ENCODE measurements around the gene CDH13.

The CDH13 gene

DNA sequence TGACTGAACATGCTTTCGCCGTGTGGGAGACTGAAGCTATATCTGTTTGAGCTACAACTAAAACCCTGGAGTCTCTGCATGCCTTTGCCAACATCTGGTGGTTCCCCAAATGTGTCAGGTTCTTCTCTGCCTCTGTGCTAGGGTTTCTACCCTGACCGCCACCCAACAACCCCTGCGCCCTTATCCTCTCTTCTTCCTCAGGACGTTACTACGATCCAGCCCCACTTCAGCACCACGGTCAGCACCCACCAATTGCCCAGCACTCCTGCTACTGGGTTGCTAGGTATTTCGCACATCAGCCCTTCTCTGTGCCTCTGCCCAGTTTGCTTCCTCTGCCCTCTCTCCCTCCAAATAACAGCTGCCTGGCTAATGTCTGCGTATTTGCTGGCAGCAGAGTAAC lies 1074.7 kb downstream of the CDH13 start:
- Histone ChIP-seq H3K36me3 (ENCODE audit: control insufficient read depth, insufficient read depth, low read length, severe bottlenecking) (no peaks in the 10 kb centered on the region), H3K9ac (ENCODE audit: low read length) (no peak overlapping the region), H3K4me3 (ENCODE audit: low read length) (no peak overlapping the region), H3K27me3 (replicated peaks; ENCODE audit: control insufficient read depth, insufficient read depth, low read length) (no peaks in the 10 kb centered on the region), H3K9me3 (ENCODE audit: control insufficient read depth, low read length) (no peaks in the 10 kb centered on the region), H3K4me1 (ENCODE audit: control insufficient read depth, insufficient read depth, low read length) (no peaks in the 10 kb centered on the region)
- DNase-seq (ENCODE audit: low read depth): peak; percentile 44

DNA sequence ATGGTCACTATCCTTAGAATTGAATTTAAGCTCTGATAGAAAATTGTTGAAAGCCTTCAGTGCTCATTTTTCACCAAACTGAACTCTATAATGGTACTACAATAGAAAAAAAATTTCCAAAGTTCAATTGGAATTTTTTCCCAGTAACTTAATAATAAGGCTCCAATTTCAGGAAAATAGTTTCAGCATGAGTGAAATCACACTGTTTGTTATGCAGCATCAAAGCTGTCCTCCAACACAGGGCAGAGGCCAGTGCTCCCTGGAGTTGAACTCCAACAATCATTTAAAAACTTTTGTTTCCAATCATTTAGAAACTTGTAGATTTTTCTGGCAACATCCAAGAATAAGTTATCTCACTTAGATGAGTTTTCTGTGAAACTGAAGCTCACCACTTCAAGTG lies 1077.9 kb downstream of the CDH13 start:
- Histone ChIP-seq H3K4me3 (ENCODE audit: low read length) (no peak overlapping the region), H3K9ac (ENCODE audit: low read length) (no peak overlapping the region), H3K4me1 (ENCODE audit: control insufficient read depth, insufficient read depth, low read length) (no peaks in the 10 kb centered on the region), H3K9me3 (ENCODE audit: control insufficient read depth, low read length) (no peaks in the 10 kb centered on the region), H3K36me3 (ENCODE audit: control insufficient read depth, insufficient read depth, low read length, severe bottlenecking) (no peaks in the 10 kb centered on the region), H3K27me3 (replicated peaks; ENCODE audit: control insufficient read depth, insufficient read depth, low read length) (no peaks in the 10 kb centered on the region)
- DNase-seq (ENCODE audit: low read depth): peak; percentile 13

DNA sequence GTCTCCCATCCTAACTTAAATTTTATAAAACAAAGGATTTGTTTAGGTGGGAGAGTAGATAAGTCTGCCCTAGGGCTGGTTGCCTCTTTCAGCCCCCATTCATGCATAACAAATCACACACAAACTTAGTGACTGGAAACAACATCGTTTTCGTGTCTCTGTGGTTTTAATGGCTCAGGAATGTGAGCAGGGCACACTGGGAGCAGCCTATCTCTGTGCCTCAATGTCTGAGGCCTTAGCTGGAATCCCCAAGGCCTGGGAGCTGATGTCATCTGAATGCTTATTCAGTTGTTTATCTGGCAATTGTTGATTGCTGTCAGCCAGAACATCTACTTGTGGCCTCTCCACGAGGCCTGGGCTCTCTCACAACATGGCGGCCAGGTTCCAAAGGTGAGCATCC lies 1079.1 kb downstream of the CDH13 start:
- Histone ChIP-seq H3K36me3 (ENCODE audit: control insufficient read depth, insufficient read depth, low read length, severe bottlenecking) (no peaks in the 10 kb centered on the region), H3K9ac (ENCODE audit: low read length) (no peak overlapping the region)
- peak; percentile 35 for DNase-seq (ENCODE audit: low read depth)

DNA sequence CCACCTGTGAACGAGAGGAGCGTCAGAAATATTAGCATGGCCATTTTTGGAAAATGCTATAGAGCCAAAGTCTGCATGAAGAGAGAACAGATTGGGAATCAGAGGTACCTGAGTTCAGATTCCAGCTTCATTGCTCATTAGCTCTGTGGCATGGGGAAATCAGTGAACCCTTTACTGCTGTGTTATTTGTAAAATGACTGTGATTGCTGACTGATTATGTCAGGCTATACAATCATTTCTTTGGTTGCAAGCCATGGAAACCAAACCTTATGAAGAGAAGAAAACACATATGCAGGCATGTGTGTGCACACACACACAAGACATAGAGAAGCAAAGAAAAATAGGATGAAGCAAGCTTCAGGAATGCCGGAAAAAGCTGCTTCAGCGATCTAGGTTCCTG lies 1079.6 kb downstream of the CDH13 start:
- Histone ChIP-seq H3K4me1 (ENCODE audit: control insufficient read depth, insufficient read depth, low read length) (no peaks in the 10 kb centered on the region), H3K27me3 (replicated peaks; ENCODE audit: control insufficient read depth, insufficient read depth, low read length) (no peaks in the 10 kb centered on the region), H3K4me3 (ENCODE audit: low read length) (no peak overlapping the region), H3K36me3 (ENCODE audit: control insufficient read depth, insufficient read depth, low read length, severe bottlenecking) (no peaks in the 10 kb centered on the region), H3K9ac (ENCODE audit: low read length) (no peak overlapping the region), H3K9me3 (ENCODE audit: control insufficient read depth, low read length) (no peaks in the 10 kb centered on the region)
- peak; percentile 48 for DNase-seq (ENCODE audit: low read depth)

More for the DNA sequence above, 1079.1 kb downstream of the CDH13 start:
- no peaks in the 10 kb centered on the region for H3K27me3 ChIP-seq (replicated peaks; ENCODE audit: control insufficient read depth, insufficient read depth, low read length)
- H3K9me3 ChIP-seq (ENCODE audit: control insufficient read depth, low read length): no peaks in the 10 kb centered on the region
- no peak overlapping the region for H3K4me3 ChIP-seq (ENCODE audit: low read length)
- no peaks in the 10 kb centered on the region for H3K4me1 ChIP-seq (ENCODE audit: control insufficient read depth, insufficient read depth, low read length)

DNA sequence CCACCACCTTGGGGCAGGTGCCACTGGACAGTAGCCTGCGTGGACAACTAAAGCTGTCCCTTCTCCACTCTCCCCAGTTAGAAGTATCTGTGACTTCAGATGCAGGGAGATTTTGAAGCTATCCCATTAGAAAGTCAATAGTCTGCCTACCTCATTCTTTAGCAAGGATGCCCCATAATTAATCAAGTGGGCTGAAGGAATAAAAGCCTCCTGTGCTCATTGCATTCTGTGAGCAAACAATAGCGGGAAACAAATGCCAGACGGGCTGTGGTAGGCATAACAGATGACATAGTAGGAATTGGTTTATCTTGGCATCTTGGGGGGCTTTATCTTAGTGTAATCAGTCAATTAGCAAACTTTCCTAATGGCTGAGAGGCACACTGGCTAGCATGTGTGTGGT lies 1084.3 kb downstream of the CDH13 start:
- H3K4me3 ChIP-seq (ENCODE audit: low read length): no peak overlapping the region
- DNase-seq (ENCODE audit: low read depth): no peak
- no peak overlapping the region for H3K9ac ChIP-seq (ENCODE audit: low read length)
- no peaks in the 10 kb centered on the region for H3K4me1 ChIP-seq (ENCODE audit: control insufficient read depth, insufficient read depth, low read length)
- H3K9me3 ChIP-seq (ENCODE audit: control insufficient read depth, low read length): no peaks in the 10 kb centered on the region
- no peaks in the 10 kb centered on the region for H3K27me3 ChIP-seq (replicated peaks; ENCODE audit: control insufficient read depth, insufficient read depth, low read length)
- no peaks in the 10 kb centered on the region for H3K36me3 ChIP-seq (ENCODE audit: control insufficient read depth, insufficient read depth, low read length, severe bottlenecking)

DNA sequence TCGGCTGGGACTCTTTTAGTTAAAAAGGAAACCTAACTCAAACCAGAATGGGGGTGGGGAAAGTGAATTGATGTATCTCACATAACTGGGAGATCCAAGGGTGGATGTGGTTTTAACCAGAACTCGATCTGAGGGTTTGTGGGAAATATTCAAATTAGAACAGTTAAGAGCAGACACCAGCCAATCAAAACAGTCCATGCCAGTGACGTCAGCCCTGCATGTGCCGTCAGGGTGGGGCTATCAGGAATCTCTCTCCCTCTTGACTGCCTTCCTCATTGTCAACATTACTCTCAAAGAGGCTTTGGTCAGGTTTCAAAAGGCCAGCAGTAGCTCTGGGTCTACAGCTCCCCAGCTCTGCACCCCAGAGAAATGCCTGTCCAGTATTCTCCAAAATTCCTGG lies 1086.8 kb downstream of the CDH13 start:
- Histone ChIP-seq H3K9me3 (ENCODE audit: control insufficient read depth, low read length) (no peaks in the 10 kb centered on the region), H3K36me3 (ENCODE audit: control insufficient read depth, insufficient read depth, low read length, severe bottlenecking) (no peaks in the 10 kb centered on the region), H3K4me1 (ENCODE audit: control insufficient read depth, insufficient read depth, low read length) (no peaks in the 10 kb centered on the region), H3K9ac (ENCODE audit: low read length) (no peak overlapping the region), H3K4me3 (ENCODE audit: low read length) (no peak overlapping the region), H3K27me3 (replicated peaks; ENCODE audit: control insufficient read depth, insufficient read depth, low read length) (no peaks in the 10 kb centered on the region)
- DNase-seq (ENCODE audit: low read depth): no peak

DNA sequence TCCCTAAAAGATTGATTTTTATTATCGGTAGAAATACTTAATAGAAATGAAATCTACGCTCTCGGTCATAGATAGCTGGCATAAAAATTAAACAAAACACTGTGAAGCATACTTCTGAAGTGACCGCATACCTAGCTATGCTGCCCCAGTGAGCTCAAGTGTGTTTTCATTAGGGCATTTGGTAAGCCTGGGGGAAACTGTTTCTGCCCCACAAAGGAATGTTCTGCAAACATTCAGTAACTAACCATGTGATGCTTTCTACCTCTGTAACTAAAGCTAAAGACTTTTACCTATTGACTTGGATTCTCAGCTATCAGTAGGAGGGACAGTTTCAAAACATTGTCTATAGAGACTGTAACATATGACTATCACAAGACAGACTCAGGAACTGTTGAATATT lies 1087.5 kb downstream of the CDH13 start:
- no peak overlapping the region for H3K9ac ChIP-seq (ENCODE audit: low read length)
- no peaks in the 10 kb centered on the region for H3K4me1 ChIP-seq (ENCODE audit: control insufficient read depth, insufficient read depth, low read length)
- H3K36me3 ChIP-seq (ENCODE audit: control insufficient read depth, insufficient read depth, low read length, severe bottlenecking): no peaks in the 10 kb centered on the region
- no peaks in the 10 kb centered on the region for H3K27me3 ChIP-seq (replicated peaks; ENCODE audit: control insufficient read depth, insufficient read depth, low read length)
- no peak for DNase-seq (ENCODE audit: low read depth)
- H3K9me3 ChIP-seq (ENCODE audit: control insufficient read depth, low read length): no peaks in the 10 kb centered on the region
- H3K4me3 ChIP-seq (ENCODE audit: low read length): no peak overlapping the region

DNA sequence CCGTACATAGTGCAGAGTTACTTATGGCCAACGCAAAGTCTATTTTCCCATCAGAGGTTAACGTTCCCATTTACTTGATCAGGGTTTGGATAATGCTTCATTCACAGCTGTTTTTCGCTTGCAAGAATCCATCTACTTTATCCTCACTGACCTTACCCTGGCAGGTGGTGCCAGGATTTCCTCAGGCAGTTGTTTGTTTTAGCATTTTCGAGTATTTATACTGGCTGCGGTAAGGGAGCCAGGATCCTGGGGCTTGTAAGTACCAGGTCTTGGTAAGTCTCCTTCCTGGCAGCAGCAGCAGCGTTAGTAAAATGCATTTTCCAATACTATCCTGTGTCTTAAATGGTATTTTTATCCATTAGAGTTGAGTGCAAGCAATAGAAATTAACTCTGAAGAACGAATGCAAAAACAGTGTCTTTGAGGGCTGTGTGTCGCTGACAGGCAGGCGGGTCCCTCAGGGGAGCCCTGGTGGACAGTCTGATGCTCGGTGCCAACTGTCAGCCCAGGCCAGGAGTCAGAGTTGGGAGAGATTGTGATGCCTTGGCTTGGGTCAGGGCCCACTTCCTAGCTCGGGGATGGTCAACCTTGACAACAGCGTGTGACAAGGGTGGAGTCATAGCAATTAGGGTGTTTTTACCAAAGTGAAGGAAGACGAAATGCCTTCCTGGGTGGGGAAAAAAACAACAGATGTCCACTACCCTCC lies 1088.6 kb downstream of the CDH13 start:
- no peaks in the 10 kb centered on the region for H3K4me1 ChIP-seq (ENCODE audit: control insufficient read depth, insufficient read depth, low read length)
- no peaks in the 10 kb centered on the region for H3K9me3 ChIP-seq (ENCODE audit: control insufficient read depth, low read length)
- H3K9ac ChIP-seq (ENCODE audit: low read length): no peak overlapping the region
- no peak for DNase-seq (ENCODE audit: low read depth)
- no peak overlapping the region for H3K4me3 ChIP-seq (ENCODE audit: low read length)
- no peaks in the 10 kb centered on the region for H3K27me3 ChIP-seq (replicated peaks; ENCODE audit: control insufficient read depth, insufficient read depth, low read length)
- H3K36me3 ChIP-seq (ENCODE audit: control insufficient read depth, insufficient read depth, low read length, severe bottlenecking): no peaks in the 10 kb centered on the region

DNA sequence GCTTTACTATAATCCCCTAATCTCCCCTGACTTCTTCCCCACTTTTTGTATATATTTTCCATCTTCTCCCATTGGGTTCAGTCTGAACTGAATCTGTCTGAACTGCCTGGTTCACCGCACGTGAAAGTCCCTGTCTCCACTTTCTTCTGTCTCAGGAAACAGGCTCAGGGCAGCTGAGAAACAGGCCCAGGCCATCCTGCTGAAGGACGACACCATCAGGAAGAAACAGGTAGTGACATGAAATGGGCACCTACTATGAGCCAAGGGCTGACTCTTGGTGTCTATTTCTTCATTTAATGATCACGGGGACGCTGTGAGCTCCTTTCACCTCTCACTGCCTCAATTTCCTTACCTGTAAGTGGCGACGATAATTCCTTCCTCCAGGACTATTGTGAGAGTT lies 1090.5 kb downstream of the CDH13 start:
- no peaks in the 10 kb centered on the region for H3K4me1 ChIP-seq (ENCODE audit: control insufficient read depth, insufficient read depth, low read length)
- no peak overlapping the region for H3K4me3 ChIP-seq (ENCODE audit: low read length)
- H3K36me3 ChIP-seq (ENCODE audit: control insufficient read depth, insufficient read depth, low read length, severe bottlenecking): no peaks in the 10 kb centered on the region
- no peaks in the 10 kb centered on the region for H3K9me3 ChIP-seq (ENCODE audit: control insufficient read depth, low read length)
- no peaks in the 10 kb centered on the region for H3K27me3 ChIP-seq (replicated peaks; ENCODE audit: control insufficient read depth, insufficient read depth, low read length)
- no peak overlapping the region for H3K9ac ChIP-seq (ENCODE audit: low read length)
- DNase-seq (ENCODE audit: low read depth): no peak

DNA sequence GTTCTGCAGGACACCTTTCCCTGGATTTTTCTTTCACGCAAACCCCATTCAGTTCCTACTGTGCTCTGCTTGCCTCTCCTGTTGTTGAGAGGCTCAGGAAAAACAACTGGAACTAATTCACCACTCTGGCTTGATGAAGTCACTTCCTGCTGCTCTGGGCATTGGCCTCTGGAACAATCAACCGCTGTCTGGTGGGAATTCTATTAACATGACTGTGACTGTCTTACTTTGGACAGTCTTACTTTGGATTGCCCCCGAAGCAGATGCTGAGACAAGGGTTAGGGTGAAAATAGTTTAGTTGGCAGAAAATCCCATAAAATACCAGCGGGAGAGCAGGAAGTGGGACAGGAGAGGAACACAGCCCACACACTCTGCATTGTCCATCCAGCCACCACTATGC lies 1091.0 kb downstream of the CDH13 start:
- H3K4me1 ChIP-seq (ENCODE audit: control insufficient read depth, insufficient read depth, low read length): no peaks in the 10 kb centered on the region
- no peaks in the 10 kb centered on the region for H3K27me3 ChIP-seq (replicated peaks; ENCODE audit: control insufficient read depth, insufficient read depth, low read length)
- peak; percentile 37 for DNase-seq (ENCODE audit: low read depth)
- H3K9ac ChIP-seq (ENCODE audit: low read length): no peak overlapping the region
- H3K36me3 ChIP-seq (ENCODE audit: control insufficient read depth, insufficient read depth, low read length, severe bottlenecking): no peaks in the 10 kb centered on the region
- no peak overlapping the region for H3K4me3 ChIP-seq (ENCODE audit: low read length)
- no peaks in the 10 kb centered on the region for H3K9me3 ChIP-seq (ENCODE audit: control insufficient read depth, low read length)

DNA sequence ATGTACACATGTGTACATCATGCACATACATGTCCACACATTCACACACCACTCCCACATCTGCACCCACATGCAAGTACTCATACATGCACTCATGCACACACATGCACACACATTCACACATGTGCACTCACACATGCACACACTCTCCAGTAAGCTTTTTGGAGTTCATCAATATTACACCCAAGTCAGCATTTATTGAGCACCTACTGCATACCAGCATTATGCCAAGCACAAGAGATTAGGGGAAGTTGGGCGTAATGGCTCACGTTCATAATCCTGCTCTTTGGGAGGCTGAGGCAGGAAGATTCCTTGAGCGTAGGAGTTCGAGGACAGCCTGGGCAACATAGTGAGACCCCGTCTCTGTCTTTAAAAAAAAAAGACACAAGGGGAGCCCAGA lies 1093.4 kb downstream of the CDH13 start:
- Histone ChIP-seq H3K4me1 (ENCODE audit: control insufficient read depth, insufficient read depth, low read length) (no peaks in the 10 kb centered on the region), H3K27me3 (replicated peaks; ENCODE audit: control insufficient read depth, insufficient read depth, low read length) (no peaks in the 10 kb centered on the region), H3K36me3 (ENCODE audit: control insufficient read depth, insufficient read depth, low read length, severe bottlenecking) (no peaks in the 10 kb centered on the region), H3K4me3 (ENCODE audit: low read length) (no peak overlapping the region), H3K9me3 (ENCODE audit: control insufficient read depth, low read length) (no peaks in the 10 kb centered on the region), H3K9ac (ENCODE audit: low read length) (no peak overlapping the region)
- no peak for DNase-seq (ENCODE audit: low read depth)

DNA sequence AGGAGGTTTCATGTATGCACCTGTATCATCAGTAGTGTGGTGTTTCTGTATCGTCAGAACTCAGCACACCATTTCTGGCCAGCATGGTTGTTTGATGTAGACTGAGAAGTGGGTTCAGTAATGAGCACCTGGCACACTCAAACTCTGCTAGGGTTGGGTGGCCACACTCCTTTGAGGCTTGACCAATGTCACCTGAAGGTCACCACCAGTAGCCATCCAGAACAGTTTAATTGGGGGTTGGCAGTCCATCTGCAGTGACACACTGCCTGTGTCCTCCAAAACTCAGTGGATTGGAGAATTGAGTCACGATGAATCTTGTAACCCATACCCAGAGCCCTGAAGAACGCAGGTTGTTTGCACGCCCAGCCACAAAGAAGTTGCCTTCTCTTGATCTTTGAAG lies 1094.2 kb downstream of the CDH13 start:
- Histone ChIP-seq H3K27me3 (replicated peaks; ENCODE audit: control insufficient read depth, insufficient read depth, low read length) (no peaks in the 10 kb centered on the region), H3K9me3 (ENCODE audit: control insufficient read depth, low read length) (no peaks in the 10 kb centered on the region), H3K36me3 (ENCODE audit: control insufficient read depth, insufficient read depth, low read length, severe bottlenecking) (no peaks in the 10 kb centered on the region), H3K4me1 (ENCODE audit: control insufficient read depth, insufficient read depth, low read length) (no peaks in the 10 kb centered on the region), H3K4me3 (ENCODE audit: low read length) (no peak overlapping the region), H3K9ac (ENCODE audit: low read length) (no peak overlapping the region)
- no peak for DNase-seq (ENCODE audit: low read depth)

Measured in adipocyte (in vitro differentiated cells).